SK-N-SH (cell line): ENCODE measurements around the gene ABL2. TPM values are rescaled to one million over a fixed set of nuclear protein-coding genes. Genes with fewer than 3 reads are reported as not detected.

Experiments
- CTCF ChIA-PET: fragments of 300-600, 350-600 bp; formaldehyde crosslinking; extraction: SDS; loops from one replicate; lab custom pipeline; 2021; lab: Yijun Ruan, JAX
- POLR2A ChIA-PET: fragments of 350-600 bp; sonication (Branson Sonifier 250); formaldehyde crosslinking; extraction: SDS; loops from one replicate; lab custom pipeline; 2020; ENCODE audit warnings: antibody characterized with exemption, inconsistent platforms; lab: Yijun Ruan, JAX
- DNase-seq: peaks from one replicate; pipeline ENCODE4 v3.0.0; 2012
- H2AFZ ChIP-seq: fragments of 200-600 bp; sonication (generic); 2 replicates; pipeline ENCODE4 v1.8.1; 2016; ENCODE audit warnings: antibody characterized with exemption, mild to moderate bottlenecking, low read depth
- H3F3A ChIP-seq: fragments of 200-600 bp; sonication (generic); replicated peaks from 2 replicates; pipeline ENCODE3; 2016; ENCODE audit warnings: antibody characterized with exemption, mild to moderate bottlenecking; ENCODE audit not compliant: insufficient read depth
- H3K27ac ChIP-seq, 2 experiments: fragments of 200-500 bp in 1 of 2; fragments of 200-600 bp in 1 of 2; sonication (Bioruptor generic) in 1 of 2; sonication (generic), shearing (Covaris generic) in 1 of 2; 2 replicates each; pipeline versions ENCODE4 v1.5.1 to v1.6.1; 2014 to 2016; ENCODE audit warnings: low read depth in 2 of 2, inconsistent platforms in 1 of 2, low read length in 1 of 2, mild to moderate bottlenecking in 1 of 2, mixed read lengths in 1 of 2
- H3K27me3 ChIP-seq: fragments of 200-600 bp; sonication (generic), shearing (Covaris generic); 2 replicates; pipeline ENCODE4 v1.6.1; 2016; ENCODE audit warnings: mixed run types; ENCODE audit not compliant: insufficient read depth
- H3K36me3 ChIP-seq, 2 experiments: fragments of 200-500 bp in 1 of 2; fragments of 200-600 bp in 1 of 2; sonication (Bioruptor generic) in 1 of 2; sonication (generic) in 1 of 2; replicated peaks in 1 of 2; 2 replicates each; pipeline versions ENCODE3 to v1.5.1; 2014 to 2016; ENCODE audit warnings: low read length in 1 of 2, mild to moderate bottlenecking in 1 of 2; ENCODE audit not compliant: insufficient read depth in 2 of 2, control insufficient read depth in 1 of 2
- H3K4me1 ChIP-seq, 2 experiments: fragments of 200-500 bp in 1 of 2; fragments of 200-600 bp in 1 of 2; sonication (Bioruptor generic) in 1 of 2; sonication (generic), shearing (Covaris generic) in 1 of 2; 2 replicates each; pipeline versions ENCODE4 v1.5.1 to v1.6.1; 2014 to 2016; ENCODE audit warnings: low read depth in 1 of 2, low read length in 1 of 2, mixed run types in 1 of 2; ENCODE audit not compliant: insufficient read depth in 2 of 2, control insufficient read depth in 1 of 2
- H3K4me2 ChIP-seq: fragments of 200-600 bp; sonication (generic), shearing (Covaris generic); 2 replicates; pipeline ENCODE4 v1.6.1; 2017; ENCODE audit warnings: mixed run types
- H3K4me3 ChIP-seq, 2 experiments: fragments of 200-500 bp in 1 of 2; fragments of 200-600 bp in 1 of 2; sonication (Bioruptor generic) in 1 of 2; sonication (generic), shearing (Covaris generic) in 1 of 2; 2 replicates each; pipeline versions ENCODE4 v1.5.1 to v1.8.1; 2014 to 2016; ENCODE audit warnings: low read depth in 2 of 2, inconsistent platforms in 1 of 2, low read length in 1 of 2, mild to moderate bottlenecking in 1 of 2, mixed read lengths in 1 of 2, moderate library complexity in 1 of 2
- H3K79me2 ChIP-seq: fragments of 200-600 bp; sonication (generic); 2 replicates; pipeline ENCODE4 v1.8.1; 2017; ENCODE audit warnings: mild to moderate bottlenecking; ENCODE audit not compliant: insufficient read depth
- H3K9ac ChIP-seq: fragments of 200-600 bp; sonication (generic); 2 replicates; pipeline ENCODE4 v1.6.1; 2017; ENCODE audit warnings: mixed run types
- H3K9me2 ChIP-seq: fragments of 200-600 bp; sonication (generic); 2 replicates; pipeline ENCODE4 v1.6.1; 2017; ENCODE audit warnings: mixed run types
- H3K9me3 ChIP-seq: fragments of 200-600 bp; sonication (generic); 2 replicates; pipeline ENCODE4 v1.6.1; 2017; ENCODE audit warnings: mixed run types, mild to moderate bottlenecking, moderate library complexity
- H4K20me1 ChIP-seq: fragments of 200-600 bp; sonication (generic); 2 replicates; pipeline ENCODE4 v1.6.1; 2017; ENCODE audit warnings: mild to moderate bottlenecking, mixed run types; ENCODE audit not compliant: insufficient read depth
- CHD2 ChIP-seq: fragments of 150-350 bp; IDR thresholded peaks from 2 replicates; pipeline ENCODE4 v1.6.1; 2018; ENCODE audit warnings: low read length; ENCODE audit not compliant: partially characterized antibody
- CTCF ChIP-seq: fragments of 200-600 bp; sonication (generic); IDR thresholded peaks from 2 replicates; pipeline ENCODE4 v1.6.1; 2017; ENCODE audit warnings: antibody characterized with exemption, mild to moderate bottlenecking, moderate library complexity
- EZH2phosphoT487 ChIP-seq: fragments of 200-600 bp; sonication (generic); IDR thresholded peaks from 2 replicates; pipeline ENCODE4 v1.6.1; 2017; ENCODE audit warnings: low read depth, mixed run types, mild to moderate bottlenecking, antibody characterized with exemption, moderate library complexity, borderline replicate concordance
- FOXJ3 ChIP-seq: sonication (generic); formaldehyde crosslinking; IDR thresholded peaks from 2 replicates; pipeline ENCODE4 v1.5.1; 2020; ENCODE audit warnings: mild to moderate bottlenecking, missing genetic modification reagents
- FOXM1 ChIP-seq: IDR thresholded peaks from 2 replicates; pipeline ENCODE4 v1.4.0; 2012; ENCODE audit warnings: low read depth, mild to moderate bottlenecking
- GATA2 ChIP-seq: sonication (generic); formaldehyde crosslinking; IDR thresholded peaks from 2 replicates; pipeline ENCODE4 v1.5.0; 2020; ENCODE audit warnings: mild to moderate bottlenecking, missing genetic modification reagents
- IRF3 ChIP-seq: fragments of 150-350 bp; IDR thresholded peaks from 2 replicates; pipeline ENCODE4 v1.6.1; 2016; ENCODE audit warnings: mild to moderate bottlenecking, low read depth, low read length
- JUND ChIP-seq: IDR thresholded peaks from 2 replicates; pipeline ENCODE4 v1.4.0; 2012
- NFIC ChIP-seq: IDR thresholded peaks from 2 replicates; pipeline ENCODE4 v1.4.0; 2012; ENCODE audit warnings: borderline replicate concordance
- PBX3 ChIP-seq: IDR thresholded peaks from 2 replicates; pipeline ENCODE4; 2012
- POLR2AphosphoS5 ChIP-seq: IDR thresholded peaks from 2 replicates; pipeline ENCODE4 v1.6.1; 2012; ENCODE audit warnings: low read depth, low read length
- RAD21 ChIP-seq: IDR thresholded peaks from 2 replicates; pipeline ENCODE4 v1.6.1; 2012; ENCODE audit warnings: mild to moderate bottlenecking, low read length
- RCOR1 ChIP-seq: fragments of 150-350 bp; IDR thresholded peaks from 2 replicates; pipeline ENCODE4 v1.6.1; 2017; ENCODE audit warnings: antibody characterized with exemption, low read length
- RFX5 ChIP-seq: IDR thresholded peaks from 2 replicates; pipeline ENCODE4 v1.6.1; 2012; ENCODE audit warnings: mild to moderate bottlenecking, improper control_type of control experiment, low read length
- SIN3A ChIP-seq: IDR thresholded peaks from 2 replicates; pipeline ENCODE4 v1.6.1; 2012; ENCODE audit warnings: low read depth, mild to moderate bottlenecking, low read length, moderate library complexity, borderline replicate concordance
- SMC3 ChIP-seq: IDR thresholded peaks from 2 replicates; pipeline ENCODE4 v1.6.1; 2012; ENCODE audit warnings: low read depth, low read length, improper control_type of control experiment
- TAF1 ChIP-seq: IDR thresholded peaks from 2 replicates; pipeline ENCODE4 v1.6.1; 2012; ENCODE audit warnings: low read depth, mild to moderate bottlenecking, low read length, moderate library complexity, borderline replicate concordance
- TCF12 ChIP-seq: IDR thresholded peaks from 2 replicates; pipeline ENCODE4 v1.4.0; 2012
- TEAD4 ChIP-seq: IDR thresholded peaks from 2 replicates; pipeline ENCODE4 v1.4.0; 2012; ENCODE audit warnings: mild to moderate bottlenecking, borderline replicate concordance; ENCODE audit not compliant: insufficient read depth
- USF2 ChIP-seq: fragments of 150-350 bp; IDR thresholded peaks from 2 replicates; pipeline ENCODE4 v1.6.1; 2017; ENCODE audit warnings: antibody characterized with exemption, low read length, low read depth, borderline replicate concordance
- WGBS: methylation state at CpG from one replicate; pipeline ENCODE4 v1.1.6; 2017; ENCODE audit warnings: low lambda C conversion rate; 5-methylcytosine and 5-hydroxymethylcytosine counted together
- polyA plus RNA-seq, 3 experiments: library from polyadenylated mRNA; depleted of rRNA; stranded (reverse); fragments of >200 nt; gene quantifications; 2 replicates each; pipeline ENCODE4 v1.2.3, GENCODE V29; 2012

Gene ABL2
- polyA plus RNA-seq, 1 of the 3 experiments (the other 2 are of a cell fraction) = 7.5 TPM

GRCh38 chr1:179104611-179105250, 124.7 kb downstream of the ABL2 start:
- Histone ChIP-seq H2AFZ (no peak overlapping the region), H3K79me2 (peaks cover 70% of the 10 kb centered on the region), H3K4me1 (peaks cover 0 to 23% of the 10 kb centered on the region in 2 experiments; a peak in 2 of 4 replicates), H3K27me3 (no peaks in the 10 kb centered on the region), H3K9me2 (no peaks in the 10 kb centered on the region), H3K27ac (no peak overlapping the region), H3K9me3 (no peaks in the 10 kb centered on the region), H3K9ac (no peak overlapping the region), H4K20me1 (no peaks in the 10 kb centered on the region), H3F3A (peaks cover 22% of the 10 kb centered on the region), H3K4me3 (no peak overlapping the region), H3K36me3 (peaks cover 64 to 86% of the 10 kb centered on the region in 2 experiments), H3K4me2 (no peak overlapping the region)
- CTCF ChIA-PET = interaction anchor here (1.3 to 4.8 kb wide), 3 partner anchors 12 to 100 kb away, joined by 3 to 26 read pairs (median 4); no protein-coding TSS in a partner anchor
- WGBS = 100% methylated on average over 3 of the region's 3 CpGs
- POLR2A ChIA-PET = no interaction called here
- DNase-seq = no peak
- TF ChIP-seq JUND = no peak
- no peak for TF ChIP-seq RCOR1
- no peak for TF ChIP-seq TCF12
- no peak for TF ChIP-seq RFX5
- no peak for TF ChIP-seq GATA2
- no peak for TF ChIP-seq NFIC
- TF ChIP-seq SMC3 = no peak
- no peak for TF ChIP-seq RAD21
- no peak for TF ChIP-seq EZH2phosphoT487
- no peak for TF ChIP-seq PBX3
- no peak for TF ChIP-seq POLR2AphosphoS5
- no peak for TF ChIP-seq SIN3A
- TF ChIP-seq CHD2 = no peak
- TF ChIP-seq USF2 = no peak
- no peak for TF ChIP-seq TEAD4
- TF ChIP-seq IRF3 = no peak
- no peak for TF ChIP-seq CTCF
- TF ChIP-seq FOXJ3 = no peak
- no peak for TF ChIP-seq FOXM1
- no peak for TF ChIP-seq TAF1
